Activated T-helper 1 cell treated with anti-CD3 and anti-CD28 coated beads, Interleukin-12 subunit alpha, Interleukin-12 subunit beta, Interleukin-2, Interleukin-4 antibody, amounts not matched to agents 30 ng/mL and 10 ng/mL and 1 ng/mL, durations not matched to agents 14 hours and 24 hours and 36 hours (primary cell): Measurements from ENCODE around the gene EMP2. TPM values are rescaled to one million over a fixed set of nuclear protein-coding genes. Genes with fewer than 3 reads are reported as not detected.

ENCODE experiments used
- DNase-seq: peaks from one replicate; pipeline ENCODE4 v3.0.0; 2021; ENCODE audit warnings: low spot score
- H3K27ac Mint-ChIP-seq: one replicate; pipeline ENCODE4 v1.8.0; 2021; ENCODE audit warnings: mild to moderate bottlenecking, mixed read lengths
- H3K27me3 Mint-ChIP-seq: one replicate; pipeline ENCODE4 v1.8.0; 2022; ENCODE audit warnings: mild to moderate bottlenecking, moderate library complexity, mixed read lengths; ENCODE audit not compliant: insufficient read depth
- H3K36me3 Mint-ChIP-seq: one replicate; pipeline ENCODE4 v1.8.0; 2021; ENCODE audit warnings: low read depth, mixed read lengths
- H3K4me1 Mint-ChIP-seq: one replicate; pipeline ENCODE4 v1.8.0; 2021; ENCODE audit warnings: low read depth, mixed read lengths
- H3K4me3 Mint-ChIP-seq: one replicate; pipeline ENCODE4 v1.8.0; 2021; ENCODE audit warnings: mild to moderate bottlenecking, moderate library complexity, mixed read lengths
- H3K9me3 Mint-ChIP-seq: one replicate; pipeline ENCODE4 v1.8.0; 2021; ENCODE audit warnings: mixed read lengths
- intact Hi-C: fragments of 100-400 bp; cut with micrococcal nuclease; formaldehyde crosslinking; loops from one replicate; pipeline ENCODE4 v1.15.1; 2024
- total RNA-seq: library from RNA; stranded (reverse); gene quantifications from 2 replicates; pipeline ENCODE4 v1.2.3, GENCODE V29; 2022

Gene EMP2
- total RNA-seq, 1 donor from 2014 or later: not detected

GRCh38 chr16:10616756-10617640, 36.6 kb upstream of the EMP2 start:
- H3K27ac Mint-ChIP-seq: no peak overlapping the region
- intact Hi-C loops: no loop called here
- no peaks in the 10 kb centered on the region for H3K4me1 Mint-ChIP-seq
- DNase-seq: no peak
- H3K27me3 Mint-ChIP-seq: peaks cover 11% of the 10 kb centered on the region
- no peaks in the 10 kb centered on the region for H3K36me3 Mint-ChIP-seq
- H3K4me3 Mint-ChIP-seq: no peak overlapping the region
- no peaks in the 10 kb centered on the region for H3K9me3 Mint-ChIP-seq

GRCh38 chr16:10616419-10616755, 36.0 kb upstream of the EMP2 start:
- Mint-ChIP-seq H3K27me3 (peaks cover 9% of the 10 kb centered on the region), H3K9me3 (no peaks in the 10 kb centered on the region), H3K27ac (no peak overlapping the region), H3K36me3 (no peaks in the 10 kb centered on the region), H3K4me3 (no peak overlapping the region), H3K4me1 (no peaks in the 10 kb centered on the region)
- intact Hi-C loops: no loop called here
- no peak for DNase-seq

- Mint-ChIP-seq H3K4me1 (no peaks in the 10 kb centered on the region), H3K9me3 (no peaks in the 10 kb centered on the region), H3K4me3 (no peak overlapping the region), H3K27ac (no peak overlapping the region), H3K27me3 (peaks cover 8% of the 10 kb centered on the region), H3K36me3 (no peaks in the 10 kb centered on the region)
- intact Hi-C loops: no loop called here
- DNase-seq: no peak
These were observed 34.3 kb upstream of the EMP2 start for GRCh38 chr16:10614685-10615084.

GRCh38 chr16:10613785-10614485, 33.5 kb upstream of the EMP2 start:
- Mint-ChIP-seq H3K4me1 (no peaks in the 10 kb centered on the region), H3K4me3 (no peak overlapping the region), H3K9me3 (no peaks in the 10 kb centered on the region), H3K27me3 (peaks cover 2% of the 10 kb centered on the region), H3K27ac (no peak overlapping the region), H3K36me3 (no peaks in the 10 kb centered on the region)
- intact Hi-C loops: no loop called here
- DNase-seq: no peak

GRCh38 chr16:10612649-10613179, 32.3 kb upstream of the EMP2 start:
- intact Hi-C loops: no loop called here
- Mint-ChIP-seq H3K36me3 (no peaks in the 10 kb centered on the region), H3K4me3 (no peak overlapping the region), H3K4me1 (no peaks in the 10 kb centered on the region), H3K9me3 (no peaks in the 10 kb centered on the region), H3K27me3 (peaks cover 2% of the 10 kb centered on the region), H3K27ac (no peak overlapping the region)
- no peak for DNase-seq

- Mint-ChIP-seq H3K27ac (no peak overlapping the region), H3K36me3 (no peaks in the 10 kb centered on the region), H3K4me3 (no peak overlapping the region), H3K9me3 (no peaks in the 10 kb centered on the region), H3K4me1 (no peaks in the 10 kb centered on the region), H3K27me3 (peaks cover 2% of the 10 kb centered on the region)
- DNase-seq: no peak
- intact Hi-C loops: no loop called here
These were observed 31.5 kb upstream of the EMP2 start for GRCh38 chr16:10611825-10612342.

GRCh38 chr16:10610499-10611184, 30.2 kb upstream of the EMP2 start:
- intact Hi-C loops: no loop called here
- DNase-seq: no peak
- Mint-ChIP-seq H3K27ac (no peak overlapping the region), H3K36me3 (no peaks in the 10 kb centered on the region), H3K27me3 (peaks cover 2% of the 10 kb centered on the region), H3K9me3 (no peaks in the 10 kb centered on the region), H3K4me3 (no peak overlapping the region), H3K4me1 (no peaks in the 10 kb centered on the region)

- intact Hi-C loops: no loop called here
- H3K27ac Mint-ChIP-seq: no peak overlapping the region
- peaks cover 2% of the 10 kb centered on the region for H3K27me3 Mint-ChIP-seq
- H3K4me1 Mint-ChIP-seq: no peaks in the 10 kb centered on the region
- no peak overlapping the region for H3K4me3 Mint-ChIP-seq
- no peaks in the 10 kb centered on the region for H3K9me3 Mint-ChIP-seq
- H3K36me3 Mint-ChIP-seq: no peaks in the 10 kb centered on the region
- DNase-seq: no peak
These were observed 29.0 kb upstream of the EMP2 start for GRCh38 chr16:10609402-10609774.

- no peaks in the 10 kb centered on the region for H3K9me3 Mint-ChIP-seq
- H3K27me3 Mint-ChIP-seq: peaks cover 2% of the 10 kb centered on the region
- DNase-seq: no peak
These were observed 28.4 kb upstream of the EMP2 start for GRCh38 chr16:10608687-10609401.

GRCh38 chr16:10607157-10607556, 26.8 kb upstream of the EMP2 start:
- no peak overlapping the region for H3K27ac Mint-ChIP-seq
- H3K4me3 Mint-ChIP-seq: no peak overlapping the region
- no peaks in the 10 kb centered on the region for H3K4me1 Mint-ChIP-seq
- intact Hi-C loops: no loop called here
- DNase-seq: no peak
- no peaks in the 10 kb centered on the region for H3K9me3 Mint-ChIP-seq
- H3K36me3 Mint-ChIP-seq: no peaks in the 10 kb centered on the region
- peaks cover 2% of the 10 kb centered on the region for H3K27me3 Mint-ChIP-seq

More at GRCh38 chr16:10608687-10609401, 28.4 kb upstream of the EMP2 start:
- no peak overlapping the region for H3K27ac Mint-ChIP-seq
- H3K4me3 Mint-ChIP-seq: no peak overlapping the region
- H3K36me3 Mint-ChIP-seq: no peaks in the 10 kb centered on the region
- intact Hi-C loops: no loop called here
- no peaks in the 10 kb centered on the region for H3K4me1 Mint-ChIP-seq

- Mint-ChIP-seq H3K36me3 (no peaks in the 10 kb centered on the region), H3K4me3 (no peak overlapping the region), H3K27me3 (peaks cover 2% of the 10 kb centered on the region), H3K4me1 (no peaks in the 10 kb centered on the region), H3K27ac (no peak overlapping the region), H3K9me3 (no peaks in the 10 kb centered on the region)
- no peak for DNase-seq
- intact Hi-C loops: no loop called here
These were observed 26.2 kb upstream of the EMP2 start for GRCh38 chr16:10606607-10607006.

- H3K27ac Mint-ChIP-seq: no peak overlapping the region
- no peaks in the 10 kb centered on the region for H3K9me3 Mint-ChIP-seq
- H3K36me3 Mint-ChIP-seq: no peaks in the 10 kb centered on the region
- no peak for DNase-seq
- H3K4me1 Mint-ChIP-seq: no peaks in the 10 kb centered on the region
- no peak overlapping the region for H3K4me3 Mint-ChIP-seq
- no peaks in the 10 kb centered on the region for H3K27me3 Mint-ChIP-seq
- intact Hi-C loops: no loop called here
These were observed 25.2 kb upstream of the EMP2 start for GRCh38 chr16:10605636-10606035.
